Panc1 (cell line): ENCODE measurements around the gene MARCHF7. TPM values are rescaled to one million over a fixed set of nuclear protein-coding genes. Genes with fewer than 3 reads are reported as not detected.
A peak's percentile ranks its signal among the peaks of the same experiment; 100 is the strongest.

Source experiments
- ATAC-seq: fragments of 200-7000 bp; cut with Tn5 transposase; 2 replicates; pipeline ENCODE4 v1.9.1; 2020; ENCODE audit warnings: mild to moderate bottlenecking, moderate library complexity
- BruUV-seq: library from RNA; stranded (reverse); fragments of 400-500 nt; replicated peaks from 2 replicates; lab custom pipeline; 2021; lab: Mats Ljungman, UMichigan
- CTCF ChIA-PET: fragments of 300-600 bp; sonication (Branson Sonifier 250); formaldehyde crosslinking; loops from one replicate; lab custom pipeline; 2022; ENCODE audit warnings: antibody characterized with exemption; lab: Charles Lee
- POLR2A ChIA-PET: fragments of 300-600 bp; sonication (Branson Sonifier 250); formaldehyde crosslinking; loops from one replicate; lab custom pipeline; 2022; ENCODE audit warnings: antibody characterized with exemption; lab: Charles Lee
- DNase-seq: peaks from one replicate; pipeline ENCODE4 v3.0.0-alpha.2; 2010; ENCODE audit warnings: low read depth, low spot score
- H3K27ac ChIP-seq: 2 replicates; pipeline ENCODE4 v1.5.1; 2011; ENCODE audit warnings: mild to moderate bottlenecking, low read length, inconsistent platforms
- H3K27me3 ChIP-seq: fragments of 200-500 bp; sonication (Bioruptor generic); 2 replicates; pipeline ENCODE4 v1.6.0; 2014; ENCODE audit warnings: low read length, inconsistent platforms; ENCODE audit not compliant: control insufficient read depth, insufficient read depth
- H3K36me3 ChIP-seq: fragments of 200-500 bp; sonication (Bioruptor generic); 2 replicates; pipeline ENCODE4 v1.5.1; 2014; ENCODE audit warnings: inconsistent platforms, mild to moderate bottlenecking, low read length, moderate library complexity; ENCODE audit not compliant: control insufficient read depth, insufficient read depth
- H3K4me1 ChIP-seq: 2 replicates; pipeline ENCODE4 v1.5.1; 2011; ENCODE audit warnings: inconsistent platforms, mild to moderate bottlenecking, low read length, moderate library complexity; ENCODE audit not compliant: control insufficient read depth, insufficient read depth
- H3K4me3 ChIP-seq, 2 experiments: 2 replicates each; pipeline ENCODE4 v1.5.1; 2011 to 2012; ENCODE audit warnings: low read depth in 2 of 2, low read length in 2 of 2, mild to moderate bottlenecking in 2 of 2, inconsistent platforms in 1 of 2, moderate library complexity in 1 of 2
- H3K9me3 ChIP-seq: fragments of 200-500 bp; sonication (Bioruptor generic); 2 replicates; pipeline ENCODE4 v1.5.1; 2014; ENCODE audit warnings: low read depth, mild to moderate bottlenecking, inconsistent platforms, low read length, moderate library complexity; ENCODE audit not compliant: control insufficient read depth, insufficient read depth
- CTCF ChIP-seq: fragments of 450-650 bp; IDR thresholded peaks from 2 replicates; pipeline ENCODE4 v1.5.1; 2017; ENCODE audit warnings: mild to moderate bottlenecking
- POLR2AphosphoS5 ChIP-seq: IDR thresholded peaks from 2 replicates; pipeline ENCODE4 v1.6.1; 2012; ENCODE audit warnings: mild to moderate bottlenecking, low read depth, low read length, moderate library complexity
- REST ChIP-seq, 2 experiments: IDR thresholded peaks; 2 replicates each; pipeline ENCODE4 v1.6.1; 2011 to 2012; ENCODE audit warnings: low read depth in 2 of 2, control low read depth in 1 of 2, low read length in 1 of 2, mild to moderate bottlenecking in 1 of 2, moderate library complexity in 1 of 2; ENCODE audit not compliant: insufficient read depth in 1 of 2
- SIN3A ChIP-seq: IDR thresholded peaks from 2 replicates; pipeline ENCODE4 v1.6.1; 2012; ENCODE audit warnings: low read depth, mild to moderate bottlenecking, low read length, moderate library complexity, borderline replicate concordance; ENCODE audit not compliant: insufficient read depth
- TCF7L2 ChIP-seq: IDR thresholded peaks from 2 replicates; pipeline ENCODE4 v1.6.1; 2011; ENCODE audit warnings: mild to moderate bottlenecking, low read depth, low read length, inconsistent platforms
- in situ Hi-C: cut with HindIII; loops from 2 replicates; pipeline ENCODE4 v1.10.0; 2016; ENCODE audit warnings: low sequenced_read_pairs, low pct_unique_long_range_greater_than_20kb
- intact Hi-C: fragments of 100-400 bp; cut with micrococcal nuclease; formaldehyde crosslinking; loops from one replicate; pipeline ENCODE4 v1.10.0; 2022; ENCODE audit not compliant: unreplicated experiment
- total RNA-seq: library from RNA; stranded (reverse); gene quantifications from one replicate; pipeline ENCODE4 v1.2.1, GENCODE V29; 2021; ENCODE audit not compliant: unreplicated experiment

MARCHF7 gene
- total RNA-seq, 1 experiment from 2014 or later, result 85.7 TPM

GRCh38 chr2:159737917-159738296, 25.6 kb downstream of the MARCHF7 start:
- no peak overlapping the region for H3K27ac ChIP-seq

GRCh38 chr2:159738509-159739390, 26.4 kb downstream of the MARCHF7 start:
- intact Hi-C loops, result no loop called here
- ATAC-seq, result peak; percentile 67
- in situ Hi-C loops, result no loop called here
- Histone ChIP-seq H3K27me3 (no peaks in the 10 kb centered on the region), H3K4me1 (no peaks in the 10 kb centered on the region), H3K9me3 (no peaks in the 10 kb centered on the region), H3K36me3 (peaks cover 28% of the 10 kb centered on the region), H3K4me3 (no peak overlapping the region), H3K27ac (no peak overlapping the region)
- POLR2A ChIA-PET, result no interaction called here
- TF ChIP-seq SIN3A, result no peak
- TF ChIP-seq REST (IDR thresholded peaks at IDR 0.05; ENCODE audit: insufficient read depth in 1 of 2, low read depth in 2 of 2, low read length in 1 of 2), result no peak
- TF ChIP-seq TCF7L2, result no peak
- no peak for TF ChIP-seq CTCF
- no peak for TF ChIP-seq POLR2AphosphoS5
- CTCF ChIA-PET, result no interaction called here
- BruUV-seq, result no TSS peak
- DNase-seq, result no peak

More at GRCh38 chr2:159737917-159738296, 25.6 kb downstream of the MARCHF7 start:
- intact Hi-C loops (no loop called here), in situ Hi-C loops (no loop called here)
- Histone ChIP-seq H3K4me3 (no peak overlapping the region), H3K9me3 (no peaks in the 10 kb centered on the region), H3K27me3 (no peaks in the 10 kb centered on the region), H3K4me1 (no peaks in the 10 kb centered on the region), H3K36me3 (peaks cover 26% of the 10 kb centered on the region)
- CTCF ChIA-PET, result no interaction called here
- 0 out of 2 replicates have a peak, but pooled peaks have one; percentile 35 for ATAC-seq
- TF ChIP-seq CTCF (no peak), TCF7L2 (no peak), SIN3A (no peak), POLR2AphosphoS5 (no peak)
- no TSS peak for BruUV-seq
- DNase-seq, result no peak
- POLR2A ChIA-PET, result no interaction called here
